GM19438 (cell line): ENCODE results near the gene ALDH1A2.
"Not testable (repeated sequence)": the region's sequence is repeated elsewhere in the genome, so short reads cannot be mapped to it uniquely, and the experiment has no call there.

Experiments used
- ATAC-seq: cut with Tn5 transposase; IDR thresholded peaks from one replicate; pipeline ENCODE4 v1.9.1; 2021; ENCODE audit warnings: low read depth; ENCODE audit not compliant: unreplicated experiment

Gene ALDH1A2

GRCh38 chr15:58002338-58003126 is 63.0 kb downstream of the ALDH1A2 start:
- no peak for ATAC-seq

GRCh38 chr15:57999699-58000098 is 65.8 kb downstream of the ALDH1A2 start:
- ATAC-seq, result not testable (repeated sequence)

GRCh38 chr15:57996561-57996960 is 69.0 kb downstream of the ALDH1A2 start:
- ATAC-seq, result no peak

GRCh38 chr15:57994221-57995049 is 71.1 kb downstream of the ALDH1A2 start:
- no peak for ATAC-seq

GRCh38 chr15:57993409-57994145 is 71.9 kb downstream of the ALDH1A2 start:
- ATAC-seq, result no peak

- no peak for ATAC-seq
These were observed 72.7 kb downstream of the ALDH1A2 start for GRCh38 chr15:57992761-57993355.

- no peak for ATAC-seq
These were observed 92.0 kb downstream of the ALDH1A2 start for GRCh38 chr15:57973534-57973933.

GRCh38 chr15:57972864-57973263 is 92.6 kb downstream of the ALDH1A2 start:
- ATAC-seq, result no peak

- no peak for ATAC-seq
These were observed 95.5 kb downstream of the ALDH1A2 start for GRCh38 chr15:57969996-57970395.

- ATAC-seq, result no peak
These were observed 96.2 kb downstream of the ALDH1A2 start for GRCh38 chr15:57969355-57969754.

GRCh38 chr15:57962887-57963286 is 102.6 kb downstream of the ALDH1A2 start:
- no peak for ATAC-seq

GRCh38 chr15:57961919-57962318 is 103.6 kb downstream of the ALDH1A2 start:
- no peak for ATAC-seq

GRCh38 chr15:57957113-57957512 is 108.4 kb downstream of the ALDH1A2 start:
- no peak for ATAC-seq

GRCh38 chr15:57953874-57954273 is 111.6 kb downstream of the ALDH1A2 start:
- no peak for ATAC-seq

- no peak for ATAC-seq
These were observed 114.1 kb downstream of the ALDH1A2 start for GRCh38 chr15:57951328-57951932.

GRCh38 chr15:57950381-57950946 is 115.0 kb downstream of the ALDH1A2 start:
- no peak for ATAC-seq

GRCh38 chr15:57949374-57949943 is 116.1 kb downstream of the ALDH1A2 start:
- ATAC-seq, result no peak

GRCh38 chr15:57948351-57949289 is 116.9 kb downstream of the ALDH1A2 start:
- ATAC-seq, result no peak
